Sciatic nerve (tissue), 2 donors: ENCODE data around the gene EXOC4. TPM values are rescaled to one million over a fixed set of nuclear protein-coding genes. Genes with fewer than 3 reads are reported as not detected.
"Not testable (repeated sequence)": the region's sequence is repeated elsewhere in the genome, so short reads cannot be mapped to it uniquely, and the experiment has no call there.

Experiments used
- ATAC-seq: fragments of 200-7000 bp; cut with Tn5 transposase; one replicate; pipeline ENCODE4 v1.9.1; 2020; ENCODE audit warnings: mild to moderate bottlenecking, moderate library complexity
- DNase-seq: peaks from one replicate; pipeline ENCODE4 v3.0.0-alpha.2; 2020; ENCODE audit warnings: low spot score
- intact Hi-C: fragments of 100-400 bp; cut with DNase I; formaldehyde crosslinking; loops from one replicate; pipeline ENCODE4 v1.14.2; 2022
- total RNA-seq: library from RNA; stranded (reverse); fragmentation: NEBNext Ultra II Directional; extraction: Animal tissue kit (Norgen Biotek cat#: 25700); gene quantifications from one replicate; pipeline ENCODE4 v1.2.1, GENCODE V29; 2021
- donor health status: DM: no; HTN: no; CAD: no.
- donor health status: DM: no; HTN: no; CAD: no.

EXOC4 gene
- total RNA-seq = 109 TPM

DNA sequence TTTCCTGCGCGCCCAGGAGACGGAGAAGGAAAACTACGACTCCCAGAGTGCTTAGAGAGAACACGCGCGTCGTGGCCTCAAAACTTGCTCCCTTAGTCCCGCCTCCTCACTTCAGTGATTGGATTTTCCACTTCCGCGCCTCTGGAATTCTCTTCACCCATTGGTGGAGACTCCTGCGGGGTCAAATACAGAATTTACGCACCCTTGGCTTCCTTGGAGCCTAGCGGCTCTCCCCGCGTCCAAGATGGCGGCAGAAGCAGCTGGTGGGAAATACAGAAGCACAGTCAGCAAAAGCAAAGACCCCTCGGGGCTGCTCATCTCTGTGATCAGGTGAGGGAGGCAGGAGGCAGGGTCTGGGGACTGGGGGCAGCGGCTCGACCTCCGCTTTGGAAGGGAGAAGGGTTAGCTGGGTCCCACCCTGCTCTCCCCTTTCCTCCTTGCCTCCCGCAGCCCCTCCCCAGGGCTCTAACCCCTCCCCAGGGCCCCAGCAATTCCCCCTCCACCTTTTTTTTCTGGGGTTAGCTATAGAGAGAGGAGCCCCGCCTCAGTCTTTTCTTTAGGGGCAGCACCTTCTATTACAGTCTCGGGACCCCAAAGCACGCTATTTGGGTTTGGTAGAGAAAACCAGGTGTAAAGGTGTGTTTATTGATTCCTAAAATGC lies at the start of gene EXOC4:
Gene EXOC4, plus strand, starts transcription at position 221 of the 661 bp plus-strand sequence.
- peak; percentile 93 for DNase-seq
- intact Hi-C loops = no loop called here
- peak; percentile 100 for ATAC-seq

DNA sequence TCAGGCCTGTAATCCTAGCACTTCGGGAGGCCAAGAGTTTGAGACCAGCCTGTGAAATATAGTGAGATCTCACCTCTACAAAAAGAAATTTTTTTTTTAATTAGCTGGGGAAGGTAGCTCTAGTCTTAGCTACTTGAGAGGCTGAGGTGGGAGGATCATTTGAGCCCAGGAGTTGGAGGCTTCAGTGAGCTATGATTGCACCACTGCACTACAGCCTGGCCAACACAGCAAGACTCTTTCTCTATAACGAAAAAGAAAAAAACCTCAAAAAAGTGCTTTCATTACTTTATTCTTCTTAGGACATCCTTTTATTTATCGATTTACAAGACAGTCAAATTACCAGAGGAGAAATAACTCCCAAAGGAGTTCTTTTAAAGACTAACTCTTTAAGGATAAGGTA lies 49.4 kb upstream of the EXOC4 start:
- intact Hi-C loops = no loop called here
- no peak for DNase-seq
- ATAC-seq = no peak

DNA sequence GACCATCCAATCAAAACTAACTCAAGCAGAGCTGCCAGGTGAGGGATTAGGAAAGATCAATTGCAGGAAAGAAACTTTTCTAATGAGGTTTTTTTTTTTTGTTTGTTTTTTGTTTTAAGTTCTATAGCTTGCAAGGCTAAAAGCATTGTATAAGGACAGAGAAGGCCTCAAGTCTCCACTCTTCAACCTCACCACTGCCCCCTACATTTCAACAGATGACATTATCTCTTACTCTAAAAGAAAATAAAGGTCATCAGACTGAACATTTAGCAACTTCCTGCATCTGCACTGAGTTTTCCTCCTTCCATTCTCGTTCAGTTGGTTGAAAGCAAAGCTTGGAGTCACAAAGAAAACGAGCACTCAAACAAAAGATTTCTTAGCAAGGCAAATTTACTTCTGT lies 45.2 kb upstream of the EXOC4 start:
- ATAC-seq = no peak
- intact Hi-C loops = no loop called here
- DNase-seq = no peak

DNA sequence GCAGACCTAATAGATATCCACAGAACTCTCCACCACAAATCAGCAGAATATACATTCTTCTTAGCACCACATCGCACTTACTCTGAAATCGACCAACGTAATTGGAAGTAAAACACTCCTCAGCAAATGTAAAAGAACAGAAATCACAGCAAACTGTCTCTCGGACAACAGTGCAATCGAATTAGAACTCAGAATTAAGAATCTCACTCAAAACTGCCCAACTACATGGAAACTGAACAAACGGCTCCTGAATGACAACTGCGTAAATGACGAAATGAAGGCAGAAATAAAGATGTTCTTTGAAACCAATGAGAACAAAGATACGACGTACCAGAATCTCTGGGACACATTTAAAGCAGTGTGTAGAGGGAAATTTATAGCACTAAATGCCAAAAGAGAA lies 42.1 kb upstream of the EXOC4 start:
- ATAC-seq, intact Hi-C loops, DNase-seq: not testable (repeated sequence)

DNA sequence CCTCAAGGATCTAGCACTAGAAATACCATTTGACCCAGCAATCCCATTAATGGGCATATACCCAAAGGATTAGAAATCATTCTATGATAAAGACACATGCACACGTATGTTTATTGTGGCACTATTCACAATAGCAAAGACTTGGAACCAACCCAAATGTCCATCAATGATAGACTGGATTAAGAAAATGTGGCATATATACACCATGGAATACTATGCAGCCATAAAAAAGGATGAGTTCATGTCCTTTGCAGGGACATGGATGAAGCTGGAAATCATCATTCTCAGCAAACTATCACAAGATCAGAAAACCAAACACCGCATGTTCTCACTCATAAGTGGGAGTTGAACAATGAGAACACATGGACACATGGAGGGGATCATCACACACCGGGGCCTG lies 39.1 kb upstream of the EXOC4 start:
- intact Hi-C loops, ATAC-seq, DNase-seq: not testable (repeated sequence)

DNA sequence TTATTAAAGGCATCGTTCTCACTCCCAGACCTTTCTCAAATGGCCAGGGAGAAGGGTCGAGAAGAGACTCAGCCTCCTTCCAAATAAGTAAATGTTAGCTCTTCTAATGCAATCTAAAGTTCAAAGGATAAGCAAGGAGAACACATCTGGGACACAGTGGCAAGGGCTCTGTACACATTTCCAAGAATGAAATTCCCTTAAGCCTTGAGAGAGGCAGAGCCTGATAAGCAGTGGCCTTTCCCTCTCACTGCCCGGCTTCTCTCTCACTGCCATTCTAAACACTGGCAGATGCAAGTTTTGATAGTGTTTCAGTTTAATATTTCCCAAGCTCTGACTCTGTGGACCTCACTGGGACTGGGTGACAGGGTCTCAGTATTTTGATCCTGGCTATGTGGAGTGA lies 35.1 kb upstream of the EXOC4 start:
- no peak for ATAC-seq
- no peak for DNase-seq
- intact Hi-C loops = no loop called here

DNA sequence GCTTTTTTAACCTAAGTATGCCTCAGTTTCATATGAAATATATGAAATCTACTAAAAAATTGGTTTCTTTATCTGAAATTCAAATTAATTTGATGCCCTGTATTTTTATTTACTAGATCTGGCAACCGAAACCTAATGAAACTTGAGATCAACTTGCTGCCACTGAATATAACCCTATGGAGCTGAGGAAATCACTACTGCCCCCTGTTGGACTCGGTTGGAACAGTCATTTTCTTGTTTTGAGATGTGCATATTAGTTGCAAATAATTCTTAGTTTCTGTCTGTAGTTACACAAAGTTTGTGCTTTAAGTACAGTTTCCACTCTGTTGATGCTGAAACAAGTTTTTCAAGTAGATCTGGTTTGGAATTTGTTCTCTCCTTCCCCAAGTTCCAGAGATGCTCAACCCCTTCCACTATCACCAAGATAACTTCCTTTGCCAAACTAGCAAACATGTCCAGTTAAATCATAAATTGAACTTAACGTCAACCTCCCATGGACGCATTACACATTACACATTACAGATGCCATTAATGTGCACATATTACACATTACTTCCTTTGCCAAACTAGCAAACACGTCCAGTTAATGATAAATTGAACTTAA lies 22.2 kb upstream of the EXOC4 start:
- intact Hi-C loops = no loop called here
- DNase-seq = no peak
- ATAC-seq = no peak

DNA sequence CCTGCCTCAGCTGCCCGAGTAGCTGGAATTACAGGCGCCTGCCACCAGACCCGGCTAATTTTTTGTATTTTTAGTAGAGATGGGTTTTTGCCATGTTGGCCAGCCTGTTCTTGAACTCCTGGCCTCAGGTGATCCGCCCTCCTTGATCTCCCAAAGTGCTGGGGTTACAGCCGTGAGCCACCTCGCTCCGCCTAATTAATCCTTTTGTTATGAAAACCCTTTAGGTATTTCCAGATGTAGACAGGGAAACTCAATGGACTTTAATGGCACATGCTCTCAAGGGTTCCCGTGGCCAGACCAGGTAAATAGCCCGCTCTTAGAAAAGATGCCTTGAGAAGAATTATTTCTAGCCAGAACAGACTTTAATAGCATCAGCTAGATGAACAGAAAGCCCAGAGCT lies 19.7 kb upstream of the EXOC4 start:
- ATAC-seq (no peak), DNase-seq (no peak)
- intact Hi-C loops = no loop called here

DNA sequence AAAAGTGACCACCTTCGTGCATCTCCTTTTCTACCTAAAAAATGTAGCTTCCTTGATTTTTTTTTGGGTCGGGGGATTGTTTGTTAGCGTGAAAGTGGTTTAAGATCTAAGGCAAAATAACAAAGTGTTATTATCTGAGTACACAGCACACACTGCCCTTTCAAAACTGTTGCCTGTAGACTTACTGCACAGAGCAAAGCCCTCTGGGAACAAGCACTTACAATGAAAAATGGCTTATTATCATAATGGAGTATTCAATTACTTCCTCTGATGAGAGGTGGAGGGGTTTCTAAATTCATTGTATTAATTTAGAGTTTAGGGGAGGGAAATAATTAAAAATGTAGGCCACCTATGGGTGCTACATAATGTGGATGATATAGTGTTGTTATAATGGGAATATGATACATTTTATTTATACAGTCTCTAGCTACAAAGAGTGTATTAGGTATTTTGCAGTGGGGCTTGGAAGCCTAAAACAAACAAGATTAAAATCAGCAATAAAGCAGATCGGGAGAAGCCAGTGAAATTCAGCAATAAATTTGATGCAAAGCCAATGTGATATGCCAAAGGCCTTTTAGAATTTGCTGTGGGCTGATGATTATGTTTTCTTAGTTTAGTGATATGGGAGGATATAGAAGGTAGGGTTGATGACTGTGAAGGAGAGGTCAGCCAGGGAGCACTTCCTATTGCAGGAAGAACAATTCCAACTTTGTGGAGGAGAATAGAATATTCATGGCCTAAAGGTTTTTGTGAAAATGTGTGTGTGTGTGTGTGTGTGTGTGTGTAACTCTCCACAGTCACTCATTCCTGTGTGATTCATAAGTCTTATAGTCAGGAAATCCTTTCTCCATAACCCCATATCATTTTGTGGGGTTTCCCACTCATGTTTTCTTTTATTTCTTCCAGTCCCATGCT lies 17.7 kb upstream of the EXOC4 start:
- ATAC-seq (no peak), DNase-seq (no peak)
- intact Hi-C loops = no loop called here

DNA sequence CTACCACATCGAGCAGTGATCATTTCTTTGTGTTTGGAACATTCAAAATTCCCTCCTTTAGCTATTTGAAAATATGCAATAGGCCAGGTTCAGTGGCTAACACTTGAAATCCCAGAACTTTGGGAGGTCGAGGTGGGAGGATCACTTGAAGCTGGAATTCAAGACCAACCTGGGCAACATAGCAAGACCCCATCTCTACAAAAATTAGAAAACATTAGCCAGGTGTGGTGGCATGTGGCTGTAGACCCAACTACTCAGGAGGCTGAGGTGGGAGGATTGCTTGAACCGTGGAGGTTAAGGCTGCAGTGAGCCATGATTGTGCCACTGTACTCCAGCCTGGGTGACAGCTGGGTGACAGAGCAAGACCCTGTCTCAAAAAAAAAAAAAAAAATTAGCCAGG lies 15.3 kb upstream of the EXOC4 start:
- DNase-seq (no peak), ATAC-seq (no peak)
- intact Hi-C loops = no loop called here

DNA sequence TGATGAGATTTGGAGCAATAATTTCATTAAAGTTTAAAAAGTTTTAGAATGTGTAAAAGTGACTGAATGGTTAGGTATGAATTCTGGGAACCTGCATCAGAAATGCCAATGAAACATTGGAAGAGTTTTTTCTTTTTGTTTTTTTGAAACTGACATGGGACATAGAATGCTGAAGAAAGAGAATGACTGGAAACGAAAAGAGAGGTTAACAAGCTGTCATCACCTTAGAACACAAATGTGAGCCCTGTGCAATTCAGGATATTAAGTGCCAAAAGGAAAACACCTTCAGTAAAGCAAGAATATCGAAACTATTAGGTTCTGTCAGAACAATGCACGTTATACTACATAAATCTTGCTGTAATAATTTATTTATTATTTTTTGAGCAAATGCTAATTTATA lies 12.6 kb upstream of the EXOC4 start:
- intact Hi-C loops = no loop called here
- DNase-seq = no peak
- ATAC-seq = no peak

DNA sequence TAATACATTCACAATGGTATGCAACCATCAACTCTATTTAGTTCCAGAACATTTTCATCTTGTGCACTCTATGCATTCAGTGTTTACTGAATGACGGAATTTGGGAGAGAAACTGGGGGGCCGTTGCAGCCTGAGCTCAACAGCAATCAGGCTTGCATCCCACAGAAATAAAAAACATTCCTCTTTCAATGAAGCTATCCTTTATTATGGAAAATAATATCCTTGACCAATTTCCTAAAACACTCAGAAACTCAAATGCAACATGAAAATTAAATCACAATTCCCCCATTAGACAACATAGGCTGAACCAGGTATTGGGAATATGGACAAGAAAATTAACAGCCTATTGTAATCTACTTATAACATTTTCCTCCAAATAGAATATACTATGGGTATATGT lies 6.3 kb upstream of the EXOC4 start:
- no peak for DNase-seq
- intact Hi-C loops = no loop called here
- no peak for ATAC-seq

DNA sequence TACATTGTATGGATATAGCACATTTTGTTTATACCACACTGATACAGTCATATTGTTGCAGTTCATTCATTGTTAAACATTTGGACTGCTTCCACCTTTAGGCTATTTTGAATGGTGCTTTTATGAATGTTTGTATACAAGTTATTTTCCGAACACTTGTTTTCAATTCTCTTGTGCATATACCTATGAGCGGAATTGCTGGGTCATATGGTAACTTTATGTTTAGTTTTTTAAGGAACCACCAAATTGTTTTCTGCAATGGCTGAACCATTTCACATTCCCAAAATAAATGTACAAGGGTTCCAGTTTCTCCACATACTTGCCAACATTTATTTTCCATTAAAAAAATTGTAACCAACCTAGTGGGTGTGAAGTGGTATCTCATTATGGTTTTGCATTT lies 4.0 kb upstream of the EXOC4 start:
- intact Hi-C loops = no loop called here
- ATAC-seq (no peak), DNase-seq (no peak)

DNA sequence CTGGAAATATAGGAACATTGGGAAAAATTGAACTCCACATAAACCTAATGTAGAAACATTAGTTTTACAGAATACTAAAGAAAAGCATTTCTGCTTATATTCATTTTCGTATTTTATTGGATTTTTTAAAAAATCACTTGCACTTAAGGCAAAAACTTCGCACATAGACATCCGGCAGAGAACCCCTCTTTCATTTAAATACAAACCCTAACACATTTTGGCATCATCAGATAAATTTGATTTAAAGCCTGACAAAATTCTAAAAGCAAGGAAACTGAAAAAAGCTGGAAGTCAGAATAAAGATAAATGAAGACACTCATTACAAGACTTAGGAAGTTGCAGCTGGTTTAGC lies 396 bp upstream of the EXOC4 start:
- no peak for ATAC-seq
- no peak for DNase-seq
- intact Hi-C loops = no loop called here

DNA sequence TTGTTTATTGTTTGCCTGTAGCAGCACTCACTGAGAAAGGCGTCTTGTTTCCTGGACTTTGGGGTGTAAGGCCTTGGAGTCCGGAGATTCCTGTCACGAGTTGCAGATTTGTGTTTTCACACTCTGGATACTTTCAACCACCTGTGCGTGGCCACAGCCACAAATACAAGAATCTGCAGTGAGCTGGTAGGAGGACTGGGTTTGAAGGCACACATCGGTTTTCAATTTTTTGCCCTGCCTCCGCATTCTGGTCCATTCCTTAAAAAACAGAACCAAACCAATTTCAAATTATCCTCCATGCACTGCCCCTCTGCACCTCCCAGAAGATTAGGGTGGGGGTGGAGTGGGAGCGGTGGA lies 619 bp downstream of the EXOC4 start:
- intact Hi-C loops = no loop called here
- DNase-seq (no peak), ATAC-seq (peak; percentile 32)

DNA sequence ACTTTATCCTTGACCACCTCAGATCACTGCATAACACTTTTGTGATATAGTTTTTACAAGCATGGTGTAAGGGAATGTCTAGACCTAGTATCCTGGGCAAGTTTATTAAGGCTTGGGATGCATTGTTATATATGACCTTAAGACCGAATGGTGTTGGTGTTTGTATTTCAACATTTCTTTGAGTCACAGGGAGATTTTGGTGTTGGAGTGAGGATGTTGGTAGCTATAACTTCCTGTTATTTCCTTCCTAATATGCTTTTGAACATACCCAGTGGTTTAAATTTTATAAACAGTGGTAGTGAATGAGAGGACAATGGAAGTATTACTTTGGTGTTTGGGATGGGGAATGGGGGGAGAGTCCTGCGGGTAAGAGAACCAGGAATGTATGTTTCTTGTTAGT lies 2.6 kb downstream of the EXOC4 start:
- DNase-seq = no peak
- intact Hi-C loops = no loop called here
- no peak for ATAC-seq

DNA sequence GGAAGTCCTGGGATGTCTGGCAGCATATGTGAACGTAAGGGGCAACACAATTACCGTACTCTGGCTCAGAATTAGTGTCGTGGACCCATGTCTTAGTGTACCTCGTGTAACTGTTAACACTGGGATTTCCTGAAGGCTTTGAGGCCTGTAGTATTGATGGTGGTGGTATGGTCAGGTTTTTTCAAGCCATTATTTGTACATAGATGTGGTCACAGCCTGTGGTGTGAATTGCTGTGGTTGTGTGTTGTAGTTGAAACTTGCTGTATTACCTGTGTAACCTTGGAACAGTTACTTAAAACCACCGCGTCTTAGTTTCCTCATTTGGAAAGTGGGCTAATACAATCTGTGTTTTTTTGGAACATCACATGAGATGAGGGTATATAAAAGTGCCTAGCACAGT lies 5.3 kb downstream of the EXOC4 start:
- no peak for DNase-seq
- intact Hi-C loops = no loop called here
- no peak for ATAC-seq

DNA sequence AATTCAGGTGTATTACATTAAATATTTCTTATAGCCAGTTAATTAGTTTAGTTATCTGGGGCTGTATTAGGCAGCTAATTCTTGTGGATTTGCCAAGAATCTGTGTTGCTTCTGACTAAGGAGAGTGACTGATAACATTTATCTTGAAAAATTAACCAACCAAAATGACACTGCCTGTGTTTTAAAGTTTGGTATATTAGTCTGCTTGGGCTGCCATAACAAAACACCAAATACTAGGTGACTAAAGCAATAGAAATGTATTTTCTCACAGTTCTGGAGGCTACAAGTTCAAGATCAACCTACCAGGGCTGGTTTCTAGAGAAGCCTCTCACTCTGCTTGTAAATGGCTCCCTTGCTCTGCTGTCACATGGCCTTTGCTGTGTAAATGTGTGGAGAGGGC lies 12.9 kb downstream of the EXOC4 start:
- ATAC-seq = no peak

DNA sequence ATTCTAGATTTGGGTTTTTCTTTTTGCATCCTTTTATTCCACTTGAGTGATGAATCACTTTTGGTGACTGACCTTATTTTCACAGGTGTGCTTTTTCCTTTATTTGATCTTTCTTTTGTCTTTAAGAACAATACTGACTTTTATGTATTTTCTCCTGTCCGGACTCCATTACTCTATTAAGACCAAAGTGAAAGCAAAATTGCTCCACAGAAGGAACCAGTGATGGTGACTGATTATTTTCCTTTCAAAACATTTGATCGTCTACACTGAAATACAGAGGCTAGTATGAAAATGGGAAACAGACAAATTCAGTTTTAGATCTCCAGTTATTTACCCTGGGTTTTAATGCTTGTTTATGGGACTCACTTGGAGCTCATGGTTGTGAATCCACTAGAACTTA lies 15.5 kb downstream of the EXOC4 start:
- ATAC-seq (no peak), DNase-seq (no peak)
- intact Hi-C loops = no loop called here

More for the DNA sequence above, 12.9 kb downstream of the EXOC4 start:
- DNase-seq = no peak
- intact Hi-C loops = no loop called here

DNA sequence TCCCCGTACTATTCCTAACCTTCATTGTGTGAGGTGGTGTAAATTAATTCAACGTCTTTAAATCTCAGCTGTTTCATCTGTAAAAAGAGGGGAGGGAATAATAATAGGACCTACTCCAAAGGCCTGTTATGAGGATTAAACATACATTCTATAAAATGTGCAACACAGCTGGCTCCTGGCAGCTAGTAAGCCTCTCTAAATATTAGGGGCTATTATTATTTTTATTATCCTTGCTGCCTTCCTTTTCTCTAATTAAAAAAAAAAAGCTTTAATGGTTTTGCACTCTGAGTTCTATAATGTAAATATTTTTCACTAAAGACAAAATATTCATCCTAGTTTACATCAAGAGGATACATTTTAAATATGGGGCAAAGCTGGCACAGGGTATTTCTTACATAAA lies 19.5 kb downstream of the EXOC4 start:
- intact Hi-C loops = no loop called here
- no peak for ATAC-seq
- no peak for DNase-seq
